GM12878 (cell line): ENCODE data around the gene DISP3. TPM values are rescaled to one million over a fixed set of nuclear protein-coding genes. Genes with fewer than 3 reads are reported as not detected.

Experiments used
- ATAC-seq: fragments of 200-7000 bp; cut with Tn5 transposase; 3 replicates; pipeline ENCODE4 v1.9.1; 2020; ENCODE audit warnings: mild to moderate bottlenecking, moderate library complexity
- BruUV-seq: library from RNA; stranded (reverse); fragments of 400-500 nt; replicated peaks from 2 replicates; lab custom pipeline; 2021; lab: Mats Ljungman, UMichigan
- CTCF ChIA-PET: fragments of 300-600 bp; sonication (Branson Sonifier 250); formaldehyde crosslinking; extraction: SDS; loops from one replicate; lab custom pipeline; 2021; ENCODE audit warnings: inconsistent platforms; lab: Yijun Ruan, JAX
- POLR2A ChIA-PET: fragments of 350-600 bp; formaldehyde crosslinking; extraction: SDS; loops from one replicate; lab custom pipeline; 2021; ENCODE audit warnings: inconsistent platforms; lab: Charles Lee
- RAD21 ChIA-PET: fragments of 300-600 bp; sonication (Branson Sonifier 250); formaldehyde crosslinking; loops from one replicate; lab custom pipeline; 2023; ENCODE audit warnings: antibody characterized with exemption; ENCODE audit not compliant: unreplicated experiment; lab: Charles Lee
- SMC1A ChIA-PET: fragments of 300-600 bp; sonication (Branson Sonifier 250); formaldehyde crosslinking; loops from one replicate; lab custom pipeline; 2023; ENCODE audit not compliant: unreplicated experiment, uncharacterized antibody; lab: Charles Lee
- DNase-seq: peaks from one replicate; pipeline ENCODE4 v3.0.0-alpha.2; 2011; ENCODE audit warnings: low read depth, low spot score
- FAIRE-seq: peaks from 3 replicates; lab custom pipeline; 2011; peaks lifted over from hg19 to GRCh38; lab: Jason Lieb, UNC
- H2AFZ ChIP-seq: 2 replicates; pipeline ENCODE4 v1.6.0; 2011; ENCODE audit warnings: low read depth, low read length, control low read depth; ENCODE audit not compliant: control insufficient read depth
- H3K27ac ChIP-seq: 2 replicates; pipeline ENCODE4 v1.5.1; 2011; ENCODE audit warnings: control low read depth; ENCODE audit not compliant: control insufficient read depth, insufficient read depth
- H3K27me3 ChIP-seq, 2 experiments: replicated peaks in 1 of 2; 2 replicates each; pipeline versions ENCODE4 v1.6.0 to v1.6.1; 2011; ENCODE audit warnings: low read length in 1 of 2; ENCODE audit not compliant: control insufficient read depth in 2 of 2, insufficient read depth in 2 of 2
- H3K36me3 ChIP-seq, 2 experiments: 2 replicates each; pipeline ENCODE4 v1.5.1; 2011; ENCODE audit warnings: low read length in 1 of 2; ENCODE audit not compliant: control insufficient read depth in 2 of 2, insufficient read depth in 2 of 2
- H3K4me1 ChIP-seq: 2 replicates; pipeline ENCODE4 v1.6.1; 2011; ENCODE audit warnings: mild to moderate bottlenecking, low read length, moderate library complexity, mixed read lengths; ENCODE audit not compliant: control insufficient read depth, insufficient read depth
- H3K4me2 ChIP-seq: 2 replicates; pipeline ENCODE4 v1.6.0; 2011; ENCODE audit warnings: control low read depth; ENCODE audit not compliant: control insufficient read depth, insufficient read depth
- H3K4me3 ChIP-seq: fragments of 200-600 bp; sonication (generic); 2 replicates; pipeline ENCODE4 v1.5.1; 2016
- H3K79me2 ChIP-seq: 2 replicates; pipeline ENCODE4 v1.6.0; 2011; ENCODE audit warnings: low read length; ENCODE audit not compliant: control insufficient read depth, insufficient read depth
- H3K9ac ChIP-seq: 2 replicates; pipeline ENCODE4 v1.8.0; 2011; ENCODE audit warnings: low read length, control low read depth, mixed read lengths; ENCODE audit not compliant: control insufficient read depth, insufficient read depth
- H3K9me3 ChIP-seq: replicated peaks from 3 replicates; pipeline ENCODE4 v1.5.1; 2011; ENCODE audit warnings: mild to moderate bottlenecking, low read length; ENCODE audit not compliant: control insufficient read depth, insufficient read depth
- H4K20me1 ChIP-seq: 2 replicates; pipeline ENCODE4 v1.6.0; 2011; ENCODE audit not compliant: control insufficient read depth, insufficient read depth
- BACH1 ChIP-seq: fragments of 450-650 bp; IDR thresholded peaks from 2 replicates; pipeline ENCODE4 v1.6.1; 2017; ENCODE audit warnings: mild to moderate bottlenecking, borderline replicate concordance
- CHD4 ChIP-seq: fragments of 200-600 bp; sonication (generic); IDR thresholded peaks from 2 replicates; pipeline ENCODE4 v1.6.1; 2016; ENCODE audit warnings: mild to moderate bottlenecking
- DPF2 ChIP-seq: fragments of 450-650 bp; IDR thresholded peaks from 2 replicates; pipeline ENCODE4 v1.6.1; 2017; ENCODE audit warnings: mild to moderate bottlenecking
- EED ChIP-seq: sonication (generic); IDR thresholded peaks from 2 replicates; pipeline ENCODE4 v1.6.1; 2016; ENCODE audit warnings: antibody characterized with exemption, low read depth
- HDAC2 ChIP-seq: fragments of 200-600 bp; sonication (generic); IDR thresholded peaks from 2 replicates; pipeline ENCODE4 v1.6.1; 2017
- MEF2A ChIP-seq: IDR thresholded peaks from 2 replicates; pipeline ENCODE4 v1.6.1; 2011; ENCODE audit warnings: low read depth, mild to moderate bottlenecking, low read length, moderate library complexity; ENCODE audit not compliant: insufficient read depth
- RCOR1 ChIP-seq: conservative IDR thresholded peaks from 2 replicates; pipeline ENCODE4 v1.6.1; 2012; ENCODE audit warnings: low read depth, low read length, improper control_type of control experiment
- RELB ChIP-seq: fragments of 450-650 bp; IDR thresholded peaks from 2 replicates; pipeline ENCODE4 v1.6.1; 2017; ENCODE audit warnings: low read depth, mild to moderate bottlenecking, moderate library complexity
- SMC3 ChIP-seq: IDR thresholded peaks from 2 replicates; pipeline ENCODE4 v1.6.1; 2011; ENCODE audit warnings: low read length, improper control_type of control experiment, borderline replicate concordance
- SREBF1 ChIP-seq: IDR thresholded peaks from 2 replicates; pipeline ENCODE4 v1.6.1; 2012; ENCODE audit warnings: mild to moderate bottlenecking, low read length
- SREBF2 ChIP-seq: IDR thresholded peaks from 2 replicates; pipeline ENCODE4 v1.6.1; 2012; ENCODE audit warnings: mild to moderate bottlenecking, low read length
- TCF7 ChIP-seq: IDR thresholded peaks from 2 replicates; pipeline ENCODE4 v1.6.1; 2014; ENCODE audit warnings: antibody characterized with exemption, borderline replicate concordance
- WGBS: methylation state at CpG from one replicate; pipeline ENCODE4 v1.1.6; 2016; ENCODE audit warnings: low lambda C conversion rate; ENCODE audit not compliant: insufficient replicate concordance, insufficient coverage; ENCODE audit errors: missing lambda C conversion rate; 5-methylcytosine and 5-hydroxymethylcytosine counted together
- in situ Hi-C: fragments of 300-500 bp; cut with MboI; formaldehyde crosslinking; loops from 9 replicates; pipeline ENCODE4 v1.14.3; 2018; ENCODE audit warnings: mixed read lengths
- intact Hi-C: fragments of 100-400 bp; cut with micrococcal nuclease; formaldehyde crosslinking; loops from one replicate; pipeline ENCODE4 v1.14.2; 2022; ENCODE audit not compliant: unreplicated experiment
- polyA plus RNA-seq, 11 experiments: library from polyadenylated mRNA; depleted of rRNA in 4 of 11; unstranded in 6 of 11; stranded (reverse) in 5 of 11; fragments of >200 nt; fragmentation: Nextera tagmentation in 4 of 11; fragmentation: Illumina TruSeq in 1 of 11; extraction: Ambion mirVana in 4 of 11; extraction: Trizol in 1 of 11; gene quantifications; 1 replicate in 1 of 11; 2 replicates in 10 of 11; pipeline versions ENCODE4 v1.2.1 to v1.2.3, GENCODE V29; 2011 to 2016; ENCODE audit warnings: inconsistent platforms in 2 of 11, missing spikeins in 2 of 11, low read depth in 1 of 11
- total RNA-seq, 4 experiments: library from RNA; depleted of rRNA in 3 of 4; stranded (reverse); fragments of >200 nt in 3 of 4; fragmentation: Illumina TruSeq in 1 of 4; extraction: Trizol in 1 of 4; gene quantifications; 2 replicates each; pipeline versions ENCODE4 v1.2.1 to v1.2.3, GENCODE V29; 2013 to 2021
- TF ChIP-seq, protein P1 (sequence below): fragments of 450-650 bp; formaldehyde crosslinking; IDR thresholded peaks from 2 replicates; pipeline ENCODE4 v1.4.0; 2022; ENCODE audit warnings: mild to moderate bottlenecking, moderate library complexity
- TF ChIP-seq, protein P2 (sequence below): IDR thresholded peaks from 2 replicates; pipeline ENCODE4 v1.6.1; 2012; ENCODE audit warnings: mild to moderate bottlenecking, low read depth, low read length

DISP3 gene
- total and polyA plus RNA-seq, 10 of the 15 experiments (the other 5 are each of a cell fraction or from before 2014, with no cell fraction given) = under 0.01 to 0.18 (median 0.09) TPM; not detected in 2

GRCh38 chr1:11558276-11558675, 79.3 kb downstream of the DISP3 start:
- in situ Hi-C loops = no loop called here
- CTCF ChIA-PET = interaction anchor here (0.8 kb wide), 1 partner anchor 14 kb away, joined by 3 read pairs; no protein-coding TSS in a partner anchor
- under 1% methylated on average over 8 of the region's 8 CpGs for WGBS
- H3K4me1 ChIP-seq = no peaks in the 10 kb centered on the region
- H3K27me3 ChIP-seq = peaks cover 0 to 5% of the 10 kb centered on the region in 2 experiments; a peak in 3 of 4 replicates
- H3K79me2 ChIP-seq = no peaks in the 10 kb centered on the region
- no peak for DNase-seq
- H3K4me3 ChIP-seq = no peak overlapping the region
- no peak overlapping the region for H3K4me2 ChIP-seq
- TF ChIP-seq DPF2 (no peak), RELB (no peak), SREBF1 (no peak), EED (no peak), RCOR1 (no peak), SREBF2 (no peak), MEF2A (no peak), TCF7 (no peak), BACH1 (no peak), SMC3 (no peak), CHD4 (no peak), HDAC2 (no peak)
- TF ChIP-seq, protein P1, sequence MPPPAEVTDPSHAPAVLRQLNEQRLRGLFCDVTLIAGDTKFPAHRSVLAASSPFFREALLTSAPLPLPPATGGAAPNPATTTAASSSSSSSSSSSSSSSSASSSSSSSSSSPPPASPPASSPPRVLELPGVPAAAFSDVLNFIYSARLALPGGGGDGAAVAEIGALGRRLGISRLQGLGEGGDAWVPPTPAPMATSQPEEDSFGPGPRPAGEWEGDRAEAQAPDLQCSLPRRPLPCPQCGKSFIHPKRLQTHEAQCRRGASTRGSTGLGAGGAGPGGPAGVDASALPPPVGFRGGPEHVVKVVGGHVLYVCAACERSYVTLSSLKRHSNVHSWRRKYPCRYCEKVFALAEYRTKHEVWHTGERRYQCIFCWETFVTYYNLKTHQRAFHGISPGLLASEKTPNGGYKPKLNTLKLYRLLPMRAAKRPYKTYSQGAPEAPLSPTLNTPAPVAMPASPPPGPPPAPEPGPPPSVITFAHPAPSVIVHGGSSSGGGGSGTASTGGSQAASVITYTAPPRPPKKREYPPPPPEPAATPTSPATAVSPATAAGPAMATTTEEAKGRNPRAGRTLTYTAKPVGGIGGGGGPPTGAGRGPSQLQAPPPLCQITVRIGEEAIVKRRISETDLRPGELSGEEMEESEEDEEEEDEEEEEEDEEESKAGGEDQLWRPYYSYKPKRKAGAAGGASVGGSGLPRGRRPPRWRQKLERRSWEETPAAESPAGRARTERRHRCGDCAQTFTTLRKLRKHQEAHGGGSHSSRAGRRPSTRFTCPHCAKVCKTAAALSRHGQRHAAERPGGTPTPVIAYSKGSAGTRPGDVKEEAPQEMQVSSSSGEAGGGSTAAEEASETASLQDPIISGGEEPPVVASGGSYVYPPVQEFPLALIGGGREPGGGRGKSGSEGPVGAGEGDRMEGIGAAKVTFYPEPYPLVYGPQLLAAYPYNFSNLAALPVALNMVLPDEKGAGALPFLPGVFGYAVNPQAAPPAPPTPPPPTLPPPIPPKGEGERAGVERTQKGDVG = no peak
- TF ChIP-seq, protein P2, sequence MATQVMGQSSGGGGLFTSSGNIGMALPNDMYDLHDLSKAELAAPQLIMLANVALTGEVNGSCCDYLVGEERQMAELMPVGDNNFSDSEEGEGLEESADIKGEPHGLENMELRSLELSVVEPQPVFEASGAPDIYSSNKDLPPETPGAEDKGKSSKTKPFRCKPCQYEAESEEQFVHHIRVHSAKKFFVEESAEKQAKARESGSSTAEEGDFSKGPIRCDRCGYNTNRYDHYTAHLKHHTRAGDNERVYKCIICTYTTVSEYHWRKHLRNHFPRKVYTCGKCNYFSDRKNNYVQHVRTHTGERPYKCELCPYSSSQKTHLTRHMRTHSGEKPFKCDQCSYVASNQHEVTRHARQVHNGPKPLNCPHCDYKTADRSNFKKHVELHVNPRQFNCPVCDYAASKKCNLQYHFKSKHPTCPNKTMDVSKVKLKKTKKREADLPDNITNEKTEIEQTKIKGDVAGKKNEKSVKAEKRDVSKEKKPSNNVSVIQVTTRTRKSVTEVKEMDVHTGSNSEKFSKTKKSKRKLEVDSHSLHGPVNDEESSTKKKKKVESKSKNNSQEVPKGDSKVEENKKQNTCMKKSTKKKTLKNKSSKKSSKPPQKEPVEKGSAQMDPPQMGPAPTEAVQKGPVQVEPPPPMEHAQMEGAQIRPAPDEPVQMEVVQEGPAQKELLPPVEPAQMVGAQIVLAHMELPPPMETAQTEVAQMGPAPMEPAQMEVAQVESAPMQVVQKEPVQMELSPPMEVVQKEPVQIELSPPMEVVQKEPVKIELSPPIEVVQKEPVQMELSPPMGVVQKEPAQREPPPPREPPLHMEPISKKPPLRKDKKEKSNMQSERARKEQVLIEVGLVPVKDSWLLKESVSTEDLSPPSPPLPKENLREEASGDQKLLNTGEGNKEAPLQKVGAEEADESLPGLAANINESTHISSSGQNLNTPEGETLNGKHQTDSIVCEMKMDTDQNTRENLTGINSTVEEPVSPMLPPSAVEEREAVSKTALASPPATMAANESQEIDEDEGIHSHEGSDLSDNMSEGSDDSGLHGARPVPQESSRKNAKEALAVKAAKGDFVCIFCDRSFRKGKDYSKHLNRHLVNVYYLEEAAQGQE = no peak
- TF ChIP-seq, all 136 proteins: peak for 0
- RAD21 ChIA-PET = no interaction called here
- no peaks in the 10 kb centered on the region; the same call in 1 of the 2 replicates for H4K20me1 ChIP-seq
- no peak overlapping the region for H3K27ac ChIP-seq
- BruUV-seq = no TSS peak
- H3K9me3 ChIP-seq = no peaks in the 10 kb centered on the region
- intact Hi-C loops = no loop called here
- FAIRE-seq = no peak
- no peaks in the 10 kb centered on the region for H3K36me3 ChIP-seq
- POLR2A ChIA-PET = no interaction called here
- SMC1A ChIA-PET = no interaction called here
- no peak for ATAC-seq
- no peak overlapping the region for H3K9ac ChIP-seq
- H2AFZ ChIP-seq = no peak overlapping the region
